Measurements from ENCODE around the gene TAS2R60.

GRCh38 chr7:143456992-143457793 is 13.9 kb downstream of the TAS2R60 start:
- TF ChIP-seq TAF1 (IDR thresholded peaks at IDR 0.05; ENCODE audit: control insufficient read depth, extremely low read depth, insufficient read depth, low read length, severe bottlenecking) (no peak), STAT6 (CRISPR knock-in tag; IDR thresholded peaks at IDR 0.05) (no peak), CREB5 (CRISPR knock-in tag; IDR thresholded peaks at IDR 0.05) (no peak), BCLAF1 (IDR thresholded peaks at IDR 0.05; ENCODE audit: borderline replicate concordance in 1 of 2, control insufficient read depth in 1 of 2, low read depth in 2 of 2, low read length in 1 of 2) (no peak), SIRT6 (IDR thresholded peaks at IDR 0.05; ENCODE audit: low read depth, low read length) (no peak), CTCF (IDR thresholded peaks at IDR 0.05 in 2 of 3, conservative IDR thresholded peaks at IDR 0.05 in 1 of 3; ENCODE audit: insufficient read depth in 2 of 3, low read depth in 1 of 3, low read length in 3 of 3) (no peak)
